Stimulated activated CD4-positive, alpha-beta T cell treated with anti-CD3 and anti-CD28 coated beads, TNF-alpha, amount 100 ng/mL, for 48 hours (primary cell): Measurements from ENCODE around the gene GALNTL6.
"Not testable (repeated sequence)": the region's sequence is repeated elsewhere in the genome, so short reads cannot be mapped to it uniquely, and the experiment has no call there.

Experiments
- DNase-seq, 3 donors: peaks; one replicate each; pipeline ENCODE4 v3.0.0-alpha.2; 2020; ENCODE audit warnings: low read depth in 3 of 3

GALNTL6 gene

DNA sequence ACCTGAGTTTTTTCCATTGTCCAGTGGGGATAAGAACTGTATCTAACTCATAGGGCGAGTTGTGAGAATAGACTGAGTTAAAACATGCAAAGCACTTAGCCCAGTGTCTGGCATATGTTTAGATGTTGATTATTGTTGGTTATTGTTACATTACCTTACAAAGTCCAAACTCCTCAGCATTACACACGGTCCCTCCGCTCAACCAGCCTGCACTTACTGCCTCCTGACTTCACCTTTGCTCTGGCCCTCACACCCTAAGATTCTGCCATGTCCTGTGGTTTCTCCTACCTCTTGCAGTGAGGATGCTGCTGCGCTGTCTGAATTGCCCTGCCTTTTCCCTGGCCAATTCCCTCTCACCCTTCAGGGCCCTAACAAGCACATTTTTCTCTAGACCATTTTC lies 1053.2 kb downstream of the GALNTL6 start:
- no peak for DNase-seq

DNA sequence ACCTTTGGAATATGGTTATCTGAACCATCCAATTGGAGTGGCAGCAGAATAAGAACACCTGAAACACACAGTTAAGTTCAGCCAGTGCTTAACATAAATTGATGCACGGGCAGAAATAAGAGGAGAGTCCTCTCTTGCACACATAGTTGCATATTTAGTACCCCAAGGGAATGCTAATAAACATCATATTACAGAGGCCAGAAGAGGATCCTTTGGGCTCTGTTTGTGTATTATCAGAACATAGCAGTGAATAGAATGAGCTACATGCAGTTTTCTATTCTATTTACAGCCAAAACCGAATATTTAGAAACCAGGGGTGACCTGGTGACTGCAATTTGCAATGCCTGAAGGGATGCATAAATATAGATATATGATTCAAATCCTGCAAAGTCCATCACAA lies 1054.6 kb downstream of the GALNTL6 start:
- DNase-seq, result no peak

DNA sequence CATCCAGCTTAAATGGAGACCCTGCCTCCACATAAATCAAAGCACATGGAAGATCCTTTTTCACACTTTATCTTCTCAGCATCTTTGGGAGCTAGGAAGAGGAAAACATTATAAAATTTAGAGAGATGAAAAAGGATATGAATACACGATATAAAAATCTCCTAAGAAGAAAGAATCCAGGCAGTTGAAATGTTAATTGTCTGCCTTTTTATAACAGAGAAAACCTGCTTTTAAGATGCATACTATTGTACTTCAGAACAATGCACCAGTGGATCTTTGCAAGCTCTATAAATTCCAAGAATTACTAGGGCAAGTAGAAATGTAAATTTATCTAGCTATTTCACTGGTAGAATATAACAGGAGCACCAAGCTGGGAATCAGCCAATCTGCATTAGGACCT lies 1055.1 kb downstream of the GALNTL6 start:
- DNase-seq, result no peak

DNA sequence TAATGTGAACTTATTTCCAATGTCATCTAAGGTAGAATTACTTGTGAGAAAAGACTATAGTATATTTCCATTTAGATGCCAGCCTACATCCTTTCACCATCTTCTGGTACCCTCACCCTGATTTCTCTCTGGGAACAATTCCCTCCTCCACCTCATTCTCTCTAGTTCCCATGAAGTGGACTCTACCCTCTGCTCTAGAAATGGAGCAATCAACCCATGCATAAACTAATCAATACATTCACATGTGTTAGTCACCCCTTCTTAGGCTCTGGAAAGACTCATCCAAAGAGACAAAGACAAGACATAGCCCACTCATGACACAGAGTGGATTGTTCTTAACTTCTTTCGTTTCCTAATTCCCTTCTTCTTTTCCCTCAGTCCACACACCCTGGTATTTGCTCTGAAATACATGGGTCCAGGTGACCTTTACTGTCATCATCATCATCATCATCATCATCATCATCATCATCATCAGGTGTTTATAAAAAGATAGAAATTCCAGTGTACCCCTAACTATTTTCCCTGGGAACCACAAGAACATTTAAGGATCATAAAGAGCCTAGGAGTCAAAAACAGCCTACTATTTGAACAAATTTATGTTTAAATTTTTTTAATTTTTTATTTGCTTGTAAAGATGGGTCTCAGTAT lies 1056.5 kb downstream of the GALNTL6 start:
- DNase-seq, result no peak

DNA sequence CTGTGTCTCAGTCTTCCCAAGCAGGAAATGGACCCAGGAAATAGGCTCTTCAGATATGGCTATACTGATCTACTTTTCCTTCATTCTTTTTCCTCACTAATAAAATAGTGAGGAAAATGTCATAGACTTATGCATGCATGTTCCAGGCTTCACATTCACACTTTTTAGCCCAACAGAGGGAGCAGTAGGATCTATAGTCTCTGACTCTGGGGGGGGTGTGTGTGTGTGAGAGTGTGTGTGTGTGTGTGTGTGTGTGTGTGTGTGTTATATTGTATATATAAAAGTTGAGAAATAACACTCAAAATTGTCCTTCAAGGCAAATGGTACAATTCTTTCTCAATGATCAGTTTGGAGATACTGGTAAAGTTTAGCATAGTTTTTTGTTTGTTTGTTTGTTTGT lies 1058.2 kb downstream of the GALNTL6 start:
- no peak for DNase-seq

DNA sequence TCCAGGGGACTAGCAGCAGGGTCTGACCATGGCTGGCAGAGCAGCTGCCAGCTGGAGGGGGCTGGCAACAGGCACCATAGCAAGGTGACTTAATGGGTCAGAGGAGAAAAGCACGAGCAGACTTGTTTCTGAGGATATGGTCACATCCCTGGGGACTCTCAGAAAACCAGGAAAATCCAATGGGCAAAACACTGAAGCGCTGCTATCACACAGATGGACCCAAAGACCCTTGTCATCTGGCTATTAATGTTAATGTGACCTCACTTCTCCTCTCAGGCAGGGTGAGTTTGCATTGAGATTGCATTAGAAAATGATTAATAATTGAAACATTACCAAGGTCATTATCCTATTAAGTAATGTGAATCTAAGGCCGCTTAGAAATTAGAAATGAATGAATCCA lies 1061.7 kb downstream of the GALNTL6 start:
- no peak for DNase-seq

DNA sequence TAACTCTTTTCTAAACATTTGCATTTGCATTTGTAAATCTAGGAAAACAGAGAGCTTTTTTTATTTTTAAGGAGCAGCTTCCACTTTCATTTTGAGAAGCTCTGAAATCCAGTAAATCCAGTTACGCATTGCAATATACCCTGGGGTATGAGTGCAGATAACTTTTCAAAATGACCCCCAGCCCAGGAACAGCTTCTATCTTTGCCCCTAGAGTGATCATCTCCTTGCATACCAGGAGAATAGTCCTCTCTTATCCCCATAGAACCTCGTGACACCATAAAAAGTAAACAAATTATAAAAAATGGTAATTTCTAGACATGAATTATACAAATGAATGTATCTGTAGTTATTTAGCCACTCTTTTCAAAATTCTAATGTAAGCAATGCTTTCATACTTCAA lies 1063.2 kb downstream of the GALNTL6 start:
- DNase-seq, result no peak

DNA sequence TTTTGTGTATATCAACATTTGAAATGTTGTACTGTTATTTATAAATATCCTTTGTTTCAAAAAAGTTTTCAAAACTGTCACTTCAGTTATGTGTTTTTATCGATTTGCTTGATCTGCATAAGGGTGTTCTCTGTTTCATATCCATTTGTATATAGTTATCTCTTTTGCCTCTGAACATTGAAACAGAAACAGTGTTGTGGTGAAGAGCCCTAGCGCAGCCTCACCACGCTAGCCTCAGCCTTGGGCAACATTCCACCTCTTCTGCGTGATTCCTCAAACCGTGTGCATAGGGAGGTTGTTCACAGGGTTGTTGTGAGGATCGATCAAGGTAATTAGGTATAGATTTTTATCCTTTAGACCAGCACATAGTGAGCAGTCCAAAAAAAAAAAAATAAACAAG lies 1068.4 kb downstream of the GALNTL6 start:
- no peak for DNase-seq

DNA sequence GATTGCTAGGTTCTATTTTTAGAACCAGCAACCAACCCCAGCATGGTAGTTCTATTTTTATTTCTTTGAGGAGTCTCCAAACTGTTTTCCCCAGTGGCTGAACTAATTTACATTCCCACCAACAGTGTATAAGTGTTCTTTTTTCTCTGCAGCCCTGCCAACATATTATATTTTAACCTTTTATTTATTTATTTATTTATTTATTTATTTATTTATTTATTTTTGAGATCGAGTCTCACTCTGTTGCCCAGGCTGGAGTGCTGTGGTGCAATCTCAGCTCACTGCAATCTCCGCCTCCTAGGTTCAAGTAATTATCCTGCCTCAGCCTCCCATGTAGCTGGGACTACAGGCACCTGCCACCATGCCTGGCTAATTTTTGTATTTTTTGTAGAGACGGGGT lies 1074.2 kb downstream of the GALNTL6 start:
- not testable (repeated sequence) for DNase-seq

DNA sequence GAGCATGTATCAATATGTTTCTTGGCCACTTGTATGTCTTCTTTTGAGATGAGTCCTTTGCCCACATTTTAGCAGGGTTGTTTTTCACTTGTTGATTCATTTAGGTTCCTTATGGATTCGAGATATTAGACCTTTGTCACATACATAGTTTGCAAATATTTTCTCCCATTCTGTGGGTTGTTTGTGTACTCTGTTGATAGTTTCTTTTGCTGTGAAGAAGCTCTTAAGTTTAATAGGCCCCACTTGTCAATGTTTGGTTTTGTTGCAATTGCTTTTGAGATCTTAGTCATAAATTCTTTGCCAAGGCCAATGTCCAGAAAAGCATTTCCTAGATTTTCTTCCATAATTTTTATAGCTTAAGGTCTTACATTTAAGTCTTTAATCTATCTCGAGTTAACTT lies 1074.8 kb downstream of the GALNTL6 start:
- no peak for DNase-seq

DNA sequence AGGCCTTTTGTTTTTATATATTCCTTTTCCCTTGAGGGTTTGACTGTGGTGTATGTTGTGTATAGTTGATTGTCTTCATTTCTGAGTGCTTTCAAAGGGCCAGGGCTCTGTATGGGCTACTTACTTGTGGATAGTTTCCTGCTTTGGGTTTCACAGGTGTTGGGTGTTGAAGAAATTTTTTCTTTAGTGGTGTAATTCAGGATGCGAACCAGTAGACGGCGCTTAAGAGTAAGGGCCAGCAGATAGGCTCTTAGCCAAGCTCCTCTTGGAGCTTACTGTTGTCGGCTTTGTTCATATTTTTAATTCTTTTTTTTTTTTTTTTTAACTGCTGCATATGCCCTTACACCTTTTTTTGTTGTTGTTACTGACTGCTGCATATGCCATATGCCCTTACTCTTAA lies 1079.1 kb downstream of the GALNTL6 start:
- no peak for DNase-seq

DNA sequence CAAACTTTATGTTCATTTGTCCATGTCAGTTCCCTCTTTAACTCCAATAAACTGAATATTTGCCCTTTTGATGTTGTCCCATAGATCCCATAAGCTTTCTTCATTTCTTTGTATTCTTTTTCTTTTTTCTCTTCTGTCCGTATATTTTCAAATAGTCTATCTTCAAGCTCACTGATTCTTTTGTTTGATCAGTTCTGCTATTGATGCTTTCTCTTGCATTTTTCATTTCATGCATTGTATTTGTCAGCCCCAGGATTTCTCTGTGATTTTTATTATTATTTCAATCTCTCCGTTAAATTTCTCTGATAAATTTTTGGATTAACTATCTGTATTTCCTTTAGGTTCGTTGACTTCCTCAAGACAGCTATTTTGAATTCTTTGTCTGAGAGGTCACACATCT lies 1082.5 kb downstream of the GALNTL6 start:
- no peak for DNase-seq

DNA sequence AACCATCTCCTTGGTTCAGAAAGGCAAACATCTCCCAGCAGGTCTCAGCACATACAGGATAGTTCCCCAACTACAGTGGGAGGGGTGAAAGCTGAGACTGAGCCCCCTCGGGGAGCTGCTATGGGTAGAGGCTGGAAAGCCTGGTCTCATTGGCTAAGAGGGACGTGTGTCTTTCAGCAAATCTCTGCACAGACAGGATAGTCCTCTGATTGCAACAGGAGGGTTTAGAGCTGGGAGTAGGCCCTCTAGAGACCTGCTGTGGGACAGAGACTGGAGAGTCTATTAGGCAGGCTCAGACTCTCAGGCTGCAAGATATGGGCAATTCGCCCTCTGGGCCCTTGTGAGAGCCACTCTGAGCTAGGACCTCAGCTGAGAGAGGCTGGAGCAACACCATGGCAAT lies 1083.8 kb downstream of the GALNTL6 start:
- no peak for DNase-seq

DNA sequence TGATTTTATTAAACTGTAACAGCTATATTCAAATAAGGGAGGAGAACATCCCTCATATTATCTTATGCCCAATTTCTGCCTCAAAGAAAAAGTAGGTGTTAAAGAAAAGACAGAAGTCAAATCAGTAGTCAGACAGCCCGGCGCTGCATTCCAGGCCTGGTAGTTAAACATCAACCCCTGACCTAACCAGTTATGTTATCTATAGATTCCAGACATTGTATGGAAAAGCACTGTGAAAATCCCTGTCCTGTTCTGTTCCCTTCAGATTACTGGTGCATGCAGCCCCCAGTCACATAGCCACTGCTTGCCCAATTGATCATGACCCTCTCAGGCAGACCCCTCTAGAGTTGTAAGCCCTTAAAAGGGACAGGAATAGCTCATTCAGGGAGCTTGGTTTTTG lies 1085.5 kb downstream of the GALNTL6 start:
- DNase-seq, result no peak

DNA sequence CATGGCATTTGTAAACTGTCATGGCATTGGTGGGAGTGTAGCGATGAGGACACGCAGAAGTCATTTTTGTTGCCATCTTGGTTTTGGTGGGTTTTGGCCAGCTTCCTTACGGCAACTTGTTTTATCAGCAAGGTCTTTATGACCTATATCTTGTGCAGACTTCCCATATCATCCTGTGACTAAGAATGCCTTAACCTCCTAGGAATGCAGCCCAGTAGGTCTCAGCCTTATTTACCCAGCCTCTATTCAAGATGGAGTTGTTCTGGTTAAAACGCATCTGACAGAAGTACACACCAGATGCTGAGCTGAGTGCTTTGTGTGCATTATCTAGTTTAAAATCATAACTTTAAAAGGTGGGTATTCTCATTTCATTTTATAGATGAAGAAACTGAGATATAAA lies 1086.7 kb downstream of the GALNTL6 start:
- DNase-seq, result no peak

DNA sequence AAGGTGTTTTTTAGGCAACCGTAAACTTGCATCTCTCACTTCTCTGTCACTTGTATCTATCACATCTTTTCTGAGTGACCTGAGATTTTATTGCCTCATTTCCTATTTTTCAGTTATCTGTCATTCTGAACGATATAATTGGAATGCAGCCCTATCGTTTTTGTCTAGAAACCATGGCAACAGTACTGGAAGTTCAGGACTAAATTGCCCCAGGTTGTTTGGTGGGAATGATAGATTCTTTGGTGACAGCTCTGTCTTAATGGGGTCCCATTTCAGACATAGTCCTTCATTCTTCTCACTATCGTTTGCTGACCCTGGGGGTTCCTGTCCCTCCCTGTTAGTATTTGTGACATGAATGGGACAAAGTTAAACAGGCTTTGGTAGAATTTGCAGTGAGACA lies 1087.7 kb downstream of the GALNTL6 start:
- no peak for DNase-seq

DNA sequence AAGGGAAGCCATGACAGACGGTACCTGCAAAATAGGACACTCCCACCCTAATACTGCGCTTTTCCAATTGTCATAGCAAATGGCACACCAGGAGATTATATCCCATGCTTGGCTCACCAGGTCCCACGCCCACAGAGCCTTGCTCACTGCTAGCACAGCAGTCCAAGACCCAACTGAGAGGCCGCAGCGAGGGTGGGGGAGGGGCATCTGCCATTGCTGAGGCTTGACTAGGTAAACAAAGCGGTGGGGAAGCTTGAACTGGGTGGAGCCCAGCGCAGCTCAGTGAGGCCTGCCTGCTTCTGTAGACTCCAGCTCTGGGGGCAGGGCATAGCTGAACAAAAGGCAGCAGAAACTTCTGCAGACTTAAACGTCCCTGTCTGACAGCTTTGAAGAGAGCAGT lies 1099.3 kb downstream of the GALNTL6 start:
- not testable (repeated sequence) for DNase-seq

DNA sequence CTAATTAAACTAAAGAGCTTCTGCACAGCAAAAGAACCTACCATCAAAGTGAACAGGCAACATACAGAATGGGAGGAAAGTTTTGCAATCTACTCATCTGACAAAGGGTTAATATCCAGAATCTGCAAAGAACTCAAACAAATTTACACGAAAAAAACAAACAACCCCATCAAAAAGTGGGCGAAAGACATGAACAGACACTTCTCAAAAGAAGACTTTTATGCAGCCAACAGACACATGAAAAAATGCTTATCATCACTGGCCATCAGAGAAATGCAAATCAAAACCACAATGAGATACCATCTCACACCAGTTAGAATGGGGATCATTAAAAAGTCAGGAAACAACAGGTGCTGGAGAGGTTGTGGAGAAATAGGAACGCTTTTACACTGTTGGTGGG lies 1104.2 kb downstream of the GALNTL6 start:
- DNase-seq, result not testable (repeated sequence)

DNA sequence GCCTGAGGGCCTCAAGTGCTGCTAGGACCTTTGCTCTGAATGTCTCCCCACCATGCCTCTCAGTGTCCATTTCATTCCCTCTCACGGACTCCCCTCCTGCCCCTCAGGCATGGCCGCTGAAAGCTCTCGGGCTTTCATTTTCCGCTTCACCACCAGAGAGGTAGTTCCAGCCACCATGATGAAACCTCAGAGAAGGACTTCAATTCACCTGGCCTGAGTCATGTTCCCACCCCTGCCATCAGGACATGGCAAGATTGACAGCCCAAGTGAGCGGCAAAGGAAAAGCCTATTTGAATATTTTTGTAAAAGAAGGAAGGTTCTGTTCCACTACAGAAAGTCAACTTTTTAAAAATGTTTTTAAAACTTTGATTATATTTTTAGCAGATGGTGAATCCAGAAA lies 1106.1 kb downstream of the GALNTL6 start:
- no peak for DNase-seq

DNA sequence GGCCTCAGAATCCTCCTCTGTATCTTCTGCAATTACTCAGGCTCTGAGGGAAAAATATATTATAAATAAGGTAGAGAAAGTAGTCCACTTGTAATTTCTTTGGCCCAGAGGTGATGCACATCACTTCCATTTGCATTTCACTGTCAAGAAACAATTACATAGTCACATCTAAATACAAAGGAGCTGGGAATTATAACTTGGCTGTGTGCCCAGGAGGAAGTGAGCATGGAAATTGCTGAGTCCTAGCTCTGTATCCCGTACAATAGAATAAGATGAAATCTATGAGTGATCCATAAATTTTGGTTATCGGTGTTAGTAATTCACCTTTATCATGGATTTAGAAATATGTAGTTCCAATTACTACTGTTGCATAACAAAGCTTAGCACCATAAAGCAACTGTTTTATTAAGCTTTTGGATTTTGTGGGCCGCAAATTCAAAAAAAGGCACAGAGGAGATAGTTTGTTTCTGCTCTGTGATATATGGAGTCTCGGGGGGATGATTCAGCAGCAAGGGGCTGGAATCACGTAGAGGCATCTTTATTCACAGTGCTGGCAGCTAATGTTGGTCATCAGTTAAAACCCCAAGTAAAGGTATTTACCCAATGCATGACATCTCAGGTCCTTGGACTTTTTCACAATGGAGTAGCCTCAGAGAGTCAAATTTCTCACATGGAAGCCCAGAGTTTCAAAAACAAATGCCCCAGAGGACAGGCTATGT lies 1114.1 kb downstream of the GALNTL6 start:
- DNase-seq, result no peak

DNA sequence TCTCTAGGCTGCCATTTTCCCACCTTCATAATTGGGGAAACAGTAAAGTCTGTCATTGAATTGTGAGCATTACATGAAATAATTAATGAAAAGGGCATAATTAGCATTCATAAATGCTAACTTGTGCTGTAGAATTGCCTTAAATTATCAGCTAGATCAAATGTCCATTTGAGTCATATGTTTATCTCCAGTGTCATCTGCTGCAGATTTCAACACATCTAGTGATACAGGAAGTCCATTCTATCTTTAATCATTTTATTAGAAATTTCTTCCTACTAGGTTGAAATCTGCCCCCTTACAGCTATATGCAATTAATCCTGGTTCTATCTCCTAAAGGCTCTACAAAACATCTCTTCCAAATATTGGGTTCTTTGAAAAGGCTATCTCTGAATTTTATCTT lies 1115.1 kb downstream of the GALNTL6 start:
- no peak for DNase-seq

DNA sequence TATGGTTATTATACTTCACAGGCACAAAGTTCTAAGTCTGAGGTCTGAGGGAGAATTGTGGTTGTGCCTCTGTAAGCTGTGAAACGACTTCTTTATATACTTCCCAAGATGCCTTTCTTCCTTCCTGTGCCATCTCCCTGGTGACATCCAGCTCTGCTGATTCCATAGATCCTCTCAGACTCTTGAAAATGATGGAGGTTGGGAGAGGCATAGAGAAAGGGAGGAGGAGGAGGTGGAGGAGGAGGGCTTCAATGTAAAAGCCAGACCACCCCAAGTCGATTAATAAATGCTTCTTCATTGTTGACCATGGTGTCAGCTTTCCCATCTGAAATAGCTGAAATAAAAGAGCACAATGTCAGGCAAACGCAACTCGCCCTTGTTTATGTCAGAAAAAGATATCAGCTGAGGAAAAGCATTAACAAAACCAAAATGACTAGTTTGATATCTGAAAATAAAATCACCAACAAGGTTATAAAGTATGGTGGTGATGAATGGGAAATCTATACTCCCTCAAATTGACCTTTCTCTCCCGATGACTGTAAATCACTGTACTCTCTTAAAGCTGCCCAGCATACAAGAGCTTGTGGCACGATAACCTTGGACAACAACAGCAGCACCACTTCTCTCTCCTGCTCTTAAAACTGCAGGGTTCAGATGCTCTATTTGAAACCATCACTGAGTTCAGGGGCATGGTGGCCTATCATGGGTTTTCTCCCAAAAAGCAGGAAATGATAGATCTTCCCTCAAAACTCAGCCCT lies 1125.0 kb downstream of the GALNTL6 start:
- DNase-seq, result no peak

DNA sequence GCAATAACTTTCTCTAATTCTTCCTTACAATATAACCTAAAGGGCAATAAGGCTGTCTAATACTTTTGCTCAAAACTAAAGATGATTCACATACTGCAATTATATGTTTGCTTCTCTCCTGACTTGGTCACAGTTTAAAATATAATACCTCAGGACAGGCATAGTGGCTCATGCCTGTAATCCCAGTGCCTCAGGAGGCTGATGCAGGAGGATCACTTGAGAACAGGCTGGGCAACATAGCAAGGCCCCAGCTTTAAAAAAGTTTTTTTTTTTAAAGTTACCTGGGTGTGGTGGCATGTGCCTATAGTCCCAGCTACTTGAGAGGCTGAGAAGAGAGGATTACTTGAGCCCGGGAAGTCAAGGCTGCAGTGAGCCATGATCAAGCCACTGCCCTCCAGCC lies 1125.7 kb downstream of the GALNTL6 start:
- DNase-seq, result no peak
